Measurements from ENCODE around the gene GPRC5D.

The GPRC5D gene

DNA sequence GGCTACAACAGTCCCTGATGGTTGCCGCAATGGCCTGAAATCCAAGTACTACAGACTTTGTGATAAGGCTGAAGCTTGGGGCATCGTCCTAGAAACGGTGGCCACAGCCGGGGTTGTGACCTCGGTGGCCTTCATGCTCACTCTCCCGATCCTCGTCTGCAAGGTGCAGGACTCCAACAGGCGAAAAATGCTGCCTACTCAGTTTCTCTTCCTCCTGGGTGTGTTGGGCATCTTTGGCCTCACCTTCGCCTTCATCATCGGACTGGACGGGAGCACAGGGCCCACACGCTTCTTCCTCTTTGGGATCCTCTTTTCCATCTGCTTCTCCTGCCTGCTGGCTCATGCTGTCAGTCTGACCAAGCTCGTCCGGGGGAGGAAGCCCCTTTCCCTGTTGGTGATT is 43.7 kb downstream of the GPRC5D start:
- no peak for DNase-seq (ENCODE audit: low read depth)

DNA sequence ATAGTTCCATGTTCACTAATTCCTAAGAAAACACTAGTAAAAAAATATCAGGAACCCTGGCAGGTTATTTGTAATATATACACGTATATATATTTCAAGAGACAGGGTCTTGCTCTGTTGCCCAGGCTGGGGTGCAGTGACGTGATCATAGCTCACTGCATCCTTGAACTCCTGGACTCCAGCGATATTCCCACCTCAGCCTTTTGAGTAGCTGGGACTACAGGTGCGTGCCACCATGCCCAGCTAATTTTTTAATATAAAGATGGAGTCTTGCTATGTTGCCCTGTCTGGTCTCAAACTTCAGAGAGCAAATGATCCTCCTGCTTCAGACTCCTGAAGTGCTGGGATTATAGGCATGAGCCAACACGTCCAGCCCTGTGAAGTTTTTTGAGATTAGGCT is 44.4 kb downstream of the GPRC5D start:
- no peak for DNase-seq (ENCODE audit: low read depth)

DNA sequence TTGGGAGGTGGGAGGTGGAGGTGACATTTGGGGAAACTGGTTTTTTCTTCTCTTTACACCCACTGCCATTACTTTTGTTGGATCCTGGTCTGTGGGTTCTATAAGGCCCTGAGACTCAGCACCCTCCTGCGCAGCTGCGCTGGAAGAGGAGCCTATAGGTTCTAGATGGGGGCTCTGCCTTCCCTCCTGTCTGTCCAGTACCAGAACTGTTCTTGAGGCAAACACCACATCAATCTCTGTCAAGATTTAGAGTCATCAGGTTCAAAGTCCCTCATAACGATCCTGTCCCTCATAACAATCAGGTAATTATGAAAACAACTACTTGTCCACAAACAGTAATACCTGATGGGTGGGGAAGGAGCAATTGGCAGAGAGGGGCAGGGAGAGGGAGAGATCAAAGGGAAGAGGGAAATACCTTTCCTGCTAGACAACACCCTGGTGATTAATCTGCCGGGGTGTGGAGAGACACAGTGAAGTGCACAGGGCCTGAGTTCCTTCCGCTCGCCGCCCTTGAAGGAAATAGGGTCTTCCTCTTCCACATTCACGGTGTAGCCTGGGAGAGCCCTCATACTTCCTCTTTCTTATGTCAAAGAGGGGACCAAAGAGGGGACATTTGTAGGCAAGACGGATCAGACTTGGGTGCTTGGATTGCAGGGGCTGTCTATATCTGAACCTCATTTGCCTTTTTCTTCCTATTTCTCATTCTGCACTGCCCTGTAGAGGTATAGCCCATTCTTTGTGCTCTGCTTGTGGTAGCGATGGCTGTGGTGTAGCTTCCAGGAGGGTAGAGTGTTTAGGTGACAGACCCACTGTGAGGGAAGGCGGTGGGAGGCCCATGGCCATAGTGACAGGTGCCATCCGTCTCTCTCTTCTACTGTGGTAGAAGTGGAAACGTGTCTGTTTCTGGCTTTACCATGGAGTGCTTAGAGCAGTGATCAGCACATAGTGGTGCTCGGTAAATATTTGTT is 48.0 kb downstream of the GPRC5D start:
- DNase-seq (ENCODE audit: low read depth): no peak

DNA sequence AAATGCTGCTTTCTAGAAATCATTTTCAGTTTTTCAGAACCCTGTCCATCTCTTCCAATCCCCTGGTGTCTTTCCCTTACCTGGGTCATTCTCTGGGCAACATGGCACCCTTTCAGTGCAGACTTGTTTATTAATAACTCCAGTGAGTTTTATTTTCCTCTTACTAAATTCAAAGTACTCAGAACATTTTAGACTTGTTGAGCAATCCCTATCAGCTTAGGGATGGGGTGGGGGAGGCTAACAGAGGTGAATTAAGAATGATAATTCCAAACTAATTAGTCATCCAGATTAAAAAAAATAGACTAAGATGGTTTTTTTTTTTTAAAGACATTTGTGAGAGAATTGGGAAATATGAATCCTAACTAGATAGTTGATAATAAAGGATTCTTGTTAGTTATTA is 49.9 kb downstream of the GPRC5D start:
- DNase-seq (ENCODE audit: low read depth): no peak

DNA sequence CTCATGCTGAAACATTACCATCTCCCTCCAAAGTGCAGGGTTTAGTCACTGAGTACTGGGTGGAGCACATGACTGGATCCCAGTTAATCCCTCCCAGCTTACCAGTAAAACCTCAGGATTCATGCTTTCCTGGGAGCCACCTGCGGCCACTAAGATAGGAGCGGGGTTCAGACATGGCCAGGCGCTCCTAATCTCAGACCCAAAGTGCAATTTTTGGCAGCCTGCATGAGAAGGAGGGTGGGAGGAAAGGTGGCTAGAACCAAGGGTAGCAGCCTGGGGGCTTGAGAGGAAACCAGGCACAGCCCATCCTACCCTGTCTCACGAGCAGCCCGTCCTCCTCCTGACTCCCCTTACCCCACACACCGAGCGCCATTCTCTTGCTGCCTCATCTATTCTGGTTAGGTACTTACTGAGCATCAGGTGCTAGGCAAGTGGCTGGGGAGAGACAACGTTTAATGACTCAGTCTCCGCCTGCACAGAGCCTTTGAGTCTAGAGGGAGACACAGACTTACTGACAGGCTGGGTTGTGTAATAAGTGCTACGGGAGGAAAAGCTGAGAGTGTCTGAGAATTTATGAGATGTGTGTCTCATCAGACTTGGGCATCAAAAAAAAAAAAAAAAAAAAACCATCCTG is 50.7 kb downstream of the GPRC5D start:
- peak; percentile 87 for DNase-seq (ENCODE audit: low read depth)

DNA sequence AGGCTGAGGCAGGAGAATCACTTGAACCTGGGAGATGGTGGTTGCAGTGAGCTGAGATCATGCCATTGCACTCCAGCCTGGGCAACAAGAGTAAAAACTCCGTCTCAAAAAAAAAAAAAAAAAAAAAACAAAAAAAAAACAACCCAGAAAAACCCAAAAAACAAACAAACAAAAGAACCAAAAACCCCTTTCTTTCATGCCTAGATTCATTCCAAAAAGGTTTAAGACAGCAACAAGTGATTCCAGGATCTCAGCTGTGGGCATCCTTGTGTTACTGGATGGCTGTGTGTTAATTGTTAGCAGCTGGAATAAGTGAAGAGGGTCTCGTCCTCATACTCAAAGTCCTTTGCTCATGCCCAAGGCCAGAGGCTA is 51.2 kb downstream of the GPRC5D start:
- DNase-seq (ENCODE audit: low read depth): no peak

DNA sequence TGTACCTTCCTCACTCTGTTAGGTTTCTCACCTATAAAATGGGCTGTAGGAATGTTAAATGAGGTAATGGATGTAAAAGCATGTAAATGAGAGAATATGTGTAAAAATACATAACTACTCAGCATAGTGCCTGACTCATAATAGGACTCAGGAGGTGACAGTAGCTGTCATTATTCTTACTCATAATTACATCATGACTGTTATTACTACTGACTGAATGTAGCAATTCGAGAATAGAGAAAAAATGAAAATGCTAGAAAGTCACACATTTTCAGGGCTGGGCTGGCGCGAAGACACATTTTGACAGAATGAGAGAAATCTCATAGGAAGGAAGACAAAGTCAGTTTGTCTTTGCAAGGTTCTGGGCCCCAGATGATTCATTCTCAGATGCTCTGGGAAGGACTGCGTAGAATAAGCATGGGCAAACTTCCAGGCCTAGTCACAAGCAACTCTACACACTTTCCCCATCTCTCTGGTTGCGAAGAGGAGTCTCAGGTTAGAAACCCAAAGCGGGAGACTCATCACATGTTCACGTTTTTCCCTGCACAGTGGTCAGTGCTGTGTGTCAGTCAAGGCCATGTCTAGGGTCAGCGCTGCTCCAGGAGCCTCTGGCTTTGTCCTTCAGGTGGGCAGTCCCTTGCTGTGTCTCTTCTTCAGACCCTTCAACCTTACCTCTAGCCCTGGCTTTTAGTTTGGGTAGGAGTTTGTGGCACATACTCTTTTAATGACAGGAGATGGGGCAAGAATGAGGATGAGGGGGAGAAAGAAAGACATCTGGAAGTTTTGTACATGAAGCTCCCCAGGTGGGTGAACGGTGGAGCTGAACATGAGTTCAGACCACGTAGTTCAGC is 52.2 kb downstream of the GPRC5D start:
- peak; percentile 95 for DNase-seq (ENCODE audit: low read depth)

DNA sequence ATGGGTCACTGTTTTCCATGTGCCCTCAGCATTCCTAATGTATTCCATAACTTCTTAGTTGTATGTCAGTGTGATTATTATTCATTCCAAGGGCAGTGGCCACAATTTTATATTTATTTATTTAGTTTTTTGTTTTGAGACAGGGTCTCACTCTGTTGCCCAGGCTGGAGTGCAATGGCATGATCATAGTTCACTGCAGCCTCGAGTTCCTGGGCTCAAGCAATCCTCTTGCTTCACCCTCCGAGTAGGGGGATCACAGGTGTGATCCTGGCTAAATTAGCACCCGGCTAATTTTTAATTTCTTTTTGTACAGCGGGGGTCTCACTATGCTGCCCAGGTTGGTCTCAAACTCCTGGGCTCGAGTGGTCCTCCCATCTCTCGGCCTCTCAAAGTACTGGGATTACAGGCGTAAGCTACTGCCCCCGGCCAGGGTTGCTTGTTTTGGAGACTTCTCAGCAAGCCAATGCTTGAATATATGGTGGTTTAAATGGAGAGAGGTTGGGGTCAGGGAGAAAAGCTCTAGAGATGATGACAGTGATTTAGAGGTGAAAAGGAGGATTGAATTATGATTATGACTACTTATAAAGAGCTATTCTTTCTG is 53.0 kb downstream of the GPRC5D start:
- no peak for DNase-seq (ENCODE audit: low read depth)

DNA sequence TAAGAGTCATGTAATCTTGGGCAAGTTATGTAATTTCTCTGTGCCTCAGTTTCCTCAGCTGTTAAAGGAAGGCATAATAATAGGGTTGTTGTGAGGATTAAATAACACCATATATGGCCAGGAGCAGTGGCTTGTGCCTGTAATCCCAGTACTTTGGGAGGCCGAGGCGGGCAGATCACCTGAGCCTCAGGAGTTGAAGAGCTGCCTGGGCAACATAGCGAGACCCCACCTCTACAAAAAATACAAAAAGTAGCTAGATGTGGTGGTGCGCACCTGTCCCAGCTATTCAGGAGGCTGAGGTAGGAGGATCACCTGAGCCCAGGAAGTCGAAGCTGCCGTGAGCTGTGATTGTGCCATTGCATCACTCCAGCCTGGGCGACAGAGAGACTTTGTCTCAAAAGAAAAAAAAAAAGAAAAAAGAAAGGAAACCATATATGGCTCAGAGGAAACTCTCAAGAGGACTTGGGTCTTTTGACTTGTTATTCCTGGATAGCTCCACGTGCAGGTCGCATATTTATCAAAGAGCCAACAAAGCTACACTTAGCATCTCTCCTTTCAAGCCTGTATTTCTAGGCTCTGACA is 53.7 kb downstream of the GPRC5D start:
- DNase-seq (ENCODE audit: low read depth): no peak

DNA sequence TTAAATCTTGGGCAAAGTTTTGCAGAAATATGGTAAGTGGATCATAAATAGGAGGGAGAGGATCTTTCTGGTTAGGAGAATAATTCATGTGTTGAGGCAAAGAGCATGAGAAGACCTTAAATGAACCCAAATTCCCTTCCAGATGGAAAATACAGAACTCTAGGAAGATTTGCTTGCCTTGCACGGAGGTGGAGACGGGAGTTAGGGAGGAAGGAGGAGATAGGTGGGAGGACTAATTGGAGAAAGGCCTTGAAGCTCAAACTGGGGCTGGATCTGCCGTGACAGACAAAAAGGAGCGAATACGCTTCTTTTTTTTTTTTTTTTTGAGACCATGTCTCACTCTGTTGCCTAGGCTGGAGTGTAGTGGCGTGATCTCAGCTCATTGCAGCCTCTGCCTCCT is 54.7 kb downstream of the GPRC5D start:
- DNase-seq (ENCODE audit: low read depth): no peak

DNA sequence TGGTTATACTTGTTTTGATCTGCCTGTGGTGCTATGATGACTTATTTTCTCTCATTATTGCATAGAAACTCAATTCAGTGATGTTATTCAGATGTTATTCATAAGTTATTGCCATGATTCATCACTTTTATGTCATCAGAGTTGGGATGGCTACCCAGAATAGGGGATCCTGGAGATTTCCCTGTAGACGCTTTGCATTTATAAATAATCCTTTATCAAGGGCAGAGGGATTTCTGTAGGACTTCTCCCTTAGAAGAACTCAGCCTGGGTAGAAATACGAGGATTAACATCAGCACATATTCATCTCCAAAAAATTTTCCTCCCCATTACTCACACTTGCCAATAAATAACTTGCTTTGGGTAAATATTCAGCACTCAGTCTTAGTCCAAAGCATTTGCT is 55.7 kb downstream of the GPRC5D start:
- DNase-seq (ENCODE audit: low read depth): no peak

DNA sequence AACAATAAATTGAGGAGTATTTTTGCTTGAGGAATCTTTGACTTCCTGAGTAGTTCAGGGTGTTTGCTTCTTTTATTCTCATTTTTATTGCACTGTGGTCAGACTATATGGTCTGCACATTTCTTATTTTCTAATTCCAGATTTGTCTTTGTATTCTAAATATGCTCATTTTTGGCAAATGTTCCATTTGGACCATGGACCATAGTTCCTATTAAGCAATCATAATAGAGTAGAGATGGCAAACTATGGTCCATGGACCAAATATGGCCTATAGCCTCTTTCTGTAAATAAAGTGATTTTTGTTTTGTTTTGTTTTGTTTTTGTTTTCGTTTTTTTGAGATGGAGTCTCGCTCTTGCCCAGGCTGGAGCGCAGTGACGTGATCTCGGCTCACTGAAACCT is 58.5 kb downstream of the GPRC5D start:
- no peak for DNase-seq (ENCODE audit: low read depth)

DNA sequence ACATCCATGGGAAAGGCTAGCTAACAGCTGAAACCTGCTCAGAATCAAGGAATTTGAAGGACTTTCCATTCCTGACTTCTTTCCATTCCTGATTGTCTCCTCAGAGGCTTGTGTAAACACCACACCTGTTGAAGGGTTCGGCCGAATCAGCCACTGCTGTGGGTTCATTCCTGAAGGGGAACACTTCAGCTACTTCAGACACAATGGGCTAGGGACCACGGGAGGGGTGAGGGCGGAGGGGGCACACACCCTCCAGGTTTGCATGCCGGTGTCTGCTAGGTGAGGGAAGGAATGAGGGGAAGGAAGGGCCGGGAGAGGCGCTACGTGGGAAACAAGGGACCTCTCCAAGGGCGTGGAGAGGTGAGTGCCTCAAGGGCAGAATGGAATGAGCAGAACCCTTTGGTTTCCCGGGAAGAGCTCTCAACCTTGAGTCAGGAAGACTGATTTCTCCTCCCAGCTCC is 59.3 kb downstream of the GPRC5D start:
- DNase-seq (ENCODE audit: low read depth): no peak

DNA sequence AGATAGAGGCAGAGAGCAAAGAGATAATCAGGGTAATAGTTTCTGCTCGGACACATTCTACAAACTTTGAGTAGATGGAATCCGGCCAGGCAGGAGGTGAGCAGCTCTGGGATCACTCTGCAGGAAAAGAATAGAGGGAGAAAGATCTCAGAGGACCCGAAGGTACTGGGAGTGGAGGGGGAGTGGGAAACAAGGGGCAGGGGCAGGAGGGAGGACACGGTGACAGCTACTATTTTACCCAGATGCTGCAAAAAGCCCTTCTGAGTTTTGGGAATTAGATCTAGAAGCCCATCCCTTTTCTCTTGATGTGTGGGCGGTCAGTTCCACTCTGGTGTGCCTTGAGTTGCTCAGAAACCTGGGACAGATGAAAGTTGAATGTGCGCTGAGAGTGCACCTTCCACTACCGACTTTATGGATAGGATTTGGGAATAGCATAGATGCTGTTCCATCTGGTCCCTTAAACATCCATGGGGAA is 60.1 kb downstream of the GPRC5D start:
- DNase-seq (ENCODE audit: low read depth): no peak

DNA sequence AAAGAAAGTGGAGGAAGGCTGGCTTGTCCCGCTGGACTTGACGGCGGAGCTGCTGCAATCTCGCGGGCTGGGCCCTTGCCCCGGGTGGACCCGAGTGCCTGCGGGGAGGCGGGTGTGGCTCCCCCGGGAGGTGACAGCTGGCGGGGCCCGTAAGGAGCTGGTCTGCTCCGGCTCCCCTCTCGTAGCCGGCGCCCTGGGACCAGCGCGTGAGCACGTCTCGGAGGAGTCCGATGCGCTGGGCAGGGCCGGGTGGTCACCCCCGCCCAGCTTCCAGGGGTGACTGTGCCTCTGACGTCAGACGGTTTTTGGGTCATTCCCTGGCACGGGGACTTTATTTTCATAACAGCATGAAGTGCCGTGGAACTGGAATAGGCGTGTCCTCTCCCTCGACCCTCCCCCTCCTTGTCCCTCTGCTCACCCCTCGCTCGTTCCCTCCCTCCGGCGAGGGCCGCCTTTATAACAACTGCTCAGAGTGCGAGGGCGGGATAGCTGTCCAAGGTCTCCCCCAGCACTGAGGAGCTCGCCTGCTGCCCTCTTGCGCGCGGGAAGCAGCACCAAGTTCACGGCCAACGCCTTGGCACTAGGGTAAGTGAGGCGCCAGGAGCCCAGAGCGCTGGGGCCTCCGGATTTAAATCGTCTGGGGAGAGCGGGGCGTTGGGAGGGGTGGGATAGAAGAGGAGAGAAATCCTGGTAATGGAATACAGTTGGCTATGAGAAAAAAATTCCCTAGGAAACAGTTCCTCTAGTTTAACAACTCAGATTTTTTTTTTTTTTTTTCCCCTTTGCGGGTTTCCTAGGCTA is 60.7 kb downstream of the GPRC5D start, which contains the start of gene GPRC5A:
Gene GPRC5A, plus strand, starts transcription at position 483 of the 801 bp plus-strand sequence. CDS start 16,688 bp downstream, outside the sequence.
- peak; percentile 90 for DNase-seq (ENCODE audit: low read depth)

All from HS-5 (cell line).